A673 (cell line): ENCODE results near the gene ERF.

Experiments
- CTCF ChIP-seq: fragments of 300-800, 200-600 bp; sonication (generic); conservative IDR thresholded peaks from 2 replicates; pipeline ENCODE4 v1.5.1; 2017; ENCODE audit warnings: low read depth, mild to moderate bottlenecking, antibody characterized with exemption, low read length, moderate library complexity, mixed read lengths
- EZH2 ChIP-seq: fragments of 200-600 bp; sonication (generic); IDR thresholded peaks from 2 replicates; pipeline ENCODE4 v1.6.1; 2017; ENCODE audit warnings: borderline replicate concordance, low read depth, mild to moderate bottlenecking, mixed read lengths, antibody characterized with exemption, low read length; ENCODE audit not compliant: poor library complexity, severe bottlenecking

GRCh38 chr19:42273407-42274064 is 18.6 kb upstream of the ERF start:
- TF ChIP-seq CTCF: no peak
- TF ChIP-seq EZH2: no peak
